Upper lobe of left lung (tissue), 4 donors: ENCODE data around the gene CAMKK2.

ENCODE experiments used
- EP300 ChIP-seq, 4 donors: sonication (generic); formaldehyde crosslinking; IDR thresholded peaks; one replicate each; pipeline ENCODE4 v1.5.1; 2017; ENCODE audit warnings: antibody characterized with exemption in 4 of 4, control low read depth in 2 of 4
- POLR2AphosphoS5 ChIP-seq, 2 donors: sonication (generic); formaldehyde crosslinking; IDR thresholded peaks; one replicate each; pipeline ENCODE4 v1.5.1; 2017; ENCODE audit warnings: antibody characterized with exemption in 2 of 2
- TF ChIP-seq, protein P1 (sequence below), 6 experiments: fragments of 450-650 bp in 4 of 6; fragments of 200-600 bp in 2 of 6; sonication (generic) in 2 of 6; IDR thresholded peaks; one replicate each; pipeline ENCODE4 v1.5.1; 2016 to 2019; ENCODE audit warnings: antibody characterized with exemption in 6 of 6

DNA sequence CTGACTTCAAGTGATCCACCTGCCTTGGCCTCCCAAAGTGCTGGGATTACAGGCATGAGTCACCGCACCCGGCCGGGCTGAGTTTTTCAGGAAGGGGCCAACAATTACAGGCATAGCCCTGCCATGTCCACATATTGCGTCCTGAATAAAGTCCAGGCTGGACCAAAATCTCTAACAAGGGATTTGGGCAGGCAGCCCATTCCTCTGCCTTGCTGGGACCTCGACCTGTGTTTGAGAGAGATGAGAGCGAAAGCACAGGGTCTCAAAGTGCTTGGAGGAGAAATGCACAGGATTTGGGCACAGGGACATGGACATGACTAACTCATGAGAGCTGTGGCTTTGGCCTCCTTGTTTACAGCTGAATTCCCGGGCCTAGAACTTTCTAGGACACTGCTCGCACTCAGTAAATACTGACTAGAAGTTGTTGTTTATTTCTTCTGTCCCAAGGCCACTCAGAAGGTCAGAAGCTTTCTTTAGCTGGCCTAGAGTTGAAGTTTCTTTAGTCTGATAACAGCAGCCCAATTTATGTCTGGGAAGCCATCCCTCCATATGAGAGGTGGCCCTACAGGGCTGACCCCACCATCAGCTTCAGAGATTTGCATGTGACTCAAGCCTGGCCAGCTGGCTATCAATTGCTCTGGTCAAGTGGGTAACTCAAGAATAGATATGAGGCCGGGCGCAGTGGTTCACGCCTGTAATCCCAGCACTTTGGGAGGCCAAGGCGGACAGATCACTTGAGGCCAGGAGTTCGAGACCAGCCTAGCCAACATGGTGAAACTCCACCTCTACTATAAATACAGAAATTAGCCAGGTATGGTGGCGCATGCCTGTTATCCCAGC lies 11.7 kb downstream of the CAMKK2 start:
- no peak for TF ChIP-seq POLR2AphosphoS5 (IDR thresholded peaks at IDR 0.05)
- TF ChIP-seq EP300 (IDR thresholded peaks at IDR 0.05): no peak
- TF ChIP-seq, protein P1, sequence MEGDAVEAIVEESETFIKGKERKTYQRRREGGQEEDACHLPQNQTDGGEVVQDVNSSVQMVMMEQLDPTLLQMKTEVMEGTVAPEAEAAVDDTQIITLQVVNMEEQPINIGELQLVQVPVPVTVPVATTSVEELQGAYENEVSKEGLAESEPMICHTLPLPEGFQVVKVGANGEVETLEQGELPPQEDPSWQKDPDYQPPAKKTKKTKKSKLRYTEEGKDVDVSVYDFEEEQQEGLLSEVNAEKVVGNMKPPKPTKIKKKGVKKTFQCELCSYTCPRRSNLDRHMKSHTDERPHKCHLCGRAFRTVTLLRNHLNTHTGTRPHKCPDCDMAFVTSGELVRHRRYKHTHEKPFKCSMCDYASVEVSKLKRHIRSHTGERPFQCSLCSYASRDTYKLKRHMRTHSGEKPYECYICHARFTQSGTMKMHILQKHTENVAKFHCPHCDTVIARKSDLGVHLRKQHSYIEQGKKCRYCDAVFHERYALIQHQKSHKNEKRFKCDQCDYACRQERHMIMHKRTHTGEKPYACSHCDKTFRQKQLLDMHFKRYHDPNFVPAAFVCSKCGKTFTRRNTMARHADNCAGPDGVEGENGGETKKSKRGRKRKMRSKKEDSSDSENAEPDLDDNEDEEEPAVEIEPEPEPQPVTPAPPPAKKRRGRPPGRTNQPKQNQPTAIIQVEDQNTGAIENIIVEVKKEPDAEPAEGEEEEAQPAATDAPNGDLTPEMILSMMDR (IDR thresholded peaks at IDR 0.05): no peak
